Duodenal mucosa (tissue), 2 donors: Measurements from ENCODE around the gene TBC1D12.
"Not testable (repeated sequence)": the region's sequence is repeated elsewhere in the genome, so short reads cannot be mapped to it uniquely, and the experiment has no call there.

Experiments
- H3K27ac ChIP-seq: one replicate; pipeline ENCODE4 v1.7.0; 2013; ENCODE audit warnings: low read depth, low read length
- H3K27me3 ChIP-seq, 2 donors: one replicate each; pipeline ENCODE4 v1.7.0; 2013; ENCODE audit warnings: low read length in 2 of 2, control low read depth in 1 of 2; ENCODE audit not compliant: insufficient read depth in 2 of 2, control insufficient read depth in 1 of 2
- H3K36me3 ChIP-seq, 2 donors: one replicate each; pipeline ENCODE4 v1.7.0; 2013; ENCODE audit warnings: low read length in 2 of 2, control low read depth in 1 of 2; ENCODE audit not compliant: insufficient read depth in 2 of 2, control insufficient read depth in 1 of 2
- H3K4me1 ChIP-seq, 2 donors: one replicate each; pipeline ENCODE4 v1.7.0; 2013; ENCODE audit warnings: low read length in 2 of 2, control low read depth in 1 of 2; ENCODE audit not compliant: insufficient read depth in 2 of 2, control insufficient read depth in 1 of 2
- H3K4me3 ChIP-seq, 2 donors: one replicate each; pipeline ENCODE4 v1.7.0; 2013; ENCODE audit warnings: low read length in 2 of 2, low read depth in 1 of 2
- H3K9ac ChIP-seq, 2 donors: one replicate each; pipeline ENCODE4 v1.7.0; 2013; ENCODE audit warnings: low read length in 2 of 2, low read depth in 1 of 2
- H3K9me3 ChIP-seq, 2 donors: one replicate each; pipeline ENCODE4 v1.7.0; 2013; ENCODE audit warnings: low read length in 2 of 2, control low read depth in 1 of 2; ENCODE audit not compliant: control insufficient read depth in 1 of 2

The TBC1D12 gene

GRCh38 chr10:94370501-94370900 lies 31.8 kb upstream of the TBC1D12 start:
- Histone ChIP-seq H3K4me1 (no peaks in the 10 kb centered on the region), H3K36me3 (no peaks in the 10 kb centered on the region), H3K27ac (no peak overlapping the region), H3K4me3 (no peak overlapping the region), H3K9me3 (no peaks in the 10 kb centered on the region), H3K27me3 (no peaks in the 10 kb centered on the region), H3K9ac (no peak overlapping the region)

- Histone ChIP-seq H3K9me3 (no peaks in the 10 kb centered on the region), H3K36me3 (no peaks in the 10 kb centered on the region), H3K9ac (no peak overlapping the region), H3K4me1 (no peaks in the 10 kb centered on the region), H3K27ac (no peak overlapping the region), H3K27me3 (no peaks in the 10 kb centered on the region), H3K4me3 (no peak overlapping the region)
Measured at GRCh38 chr10:94375374-94375773, 27.0 kb upstream of the TBC1D12 start.

- no peaks in the 10 kb centered on the region for H3K36me3 ChIP-seq
- no peaks in the 10 kb centered on the region for H3K4me1 ChIP-seq
- no peak overlapping the region for H3K4me3 ChIP-seq
- H3K9me3 ChIP-seq: no peaks in the 10 kb centered on the region
- no peak overlapping the region for H3K9ac ChIP-seq
- no peaks in the 10 kb centered on the region for H3K27me3 ChIP-seq
- no peak overlapping the region for H3K27ac ChIP-seq
Measured at GRCh38 chr10:94376865-94377264, 25.5 kb upstream of the TBC1D12 start.

- Histone ChIP-seq H3K9ac (no peak overlapping the region), H3K36me3 (no peaks in the 10 kb centered on the region), H3K4me3 (no peak overlapping the region), H3K27ac (no peak overlapping the region), H3K27me3 (no peaks in the 10 kb centered on the region), H3K9me3 (no peaks in the 10 kb centered on the region), H3K4me1 (peaks cover 0 to 10% of the 10 kb centered on the region in 2 donors)
Measured at GRCh38 chr10:94383530-94383929, 18.8 kb upstream of the TBC1D12 start.

- not testable (repeated sequence) for H3K27ac ChIP-seq, H3K27me3 ChIP-seq, H3K9me3 ChIP-seq, H3K36me3 ChIP-seq, H3K4me3 ChIP-seq, H3K9ac ChIP-seq
- peaks cover 0 to 10% of the 10 kb centered on the region in 2 donors for H3K4me1 ChIP-seq
Measured at GRCh38 chr10:94385733-94386132, 16.6 kb upstream of the TBC1D12 start.

- not testable (repeated sequence) for H3K27me3 ChIP-seq, H3K9ac ChIP-seq, H3K4me1 ChIP-seq, H3K36me3 ChIP-seq, H3K4me3 ChIP-seq, H3K9me3 ChIP-seq, H3K27ac ChIP-seq
Measured at GRCh38 chr10:94392117-94392516, 10.2 kb upstream of the TBC1D12 start.

GRCh38 chr10:94397549-94398370 lies 4.6 kb upstream of the TBC1D12 start:
- Histone ChIP-seq H3K27ac (no peak overlapping the region), H3K4me1 (no peaks in the 10 kb centered on the region), H3K9ac (no peak overlapping the region), H3K36me3 (no peaks in the 10 kb centered on the region), H3K27me3 (no peaks in the 10 kb centered on the region), H3K4me3 (no peak overlapping the region), H3K9me3 (no peaks in the 10 kb centered on the region)

GRCh38 chr10:94398762-94399161 lies 3.6 kb upstream of the TBC1D12 start:
- H3K4me1 ChIP-seq: peaks cover 0 to under 1% of the 10 kb centered on the region in 2 donors
- no peak overlapping the region for H3K4me3 ChIP-seq
- H3K9me3 ChIP-seq: no peaks in the 10 kb centered on the region
- H3K27ac ChIP-seq: no peak overlapping the region
- H3K9ac ChIP-seq: no peak overlapping the region
- no peaks in the 10 kb centered on the region for H3K36me3 ChIP-seq
- no peaks in the 10 kb centered on the region for H3K27me3 ChIP-seq

- H3K9ac ChIP-seq: peak overlapping the region; percentile 71 to 79
- peak overlapping the region; percentile 84 to 92 for H3K4me3 ChIP-seq
- no peaks in the 10 kb centered on the region for H3K27me3 ChIP-seq
- peaks cover 3 to 6% of the 10 kb centered on the region in 2 donors for H3K4me1 ChIP-seq
- H3K36me3 ChIP-seq: no peaks in the 10 kb centered on the region
- no peaks in the 10 kb centered on the region for H3K9me3 ChIP-seq
- H3K27ac ChIP-seq: peak overlapping the region; percentile 89
Measured at GRCh38 chr10:94402843-94403379, 570 bp downstream of the TBC1D12 start.

- Histone ChIP-seq H3K4me1 (peaks cover 3 to 6% of the 10 kb centered on the region in 2 donors), H3K27me3 (no peaks in the 10 kb centered on the region), H3K9me3 (no peaks in the 10 kb centered on the region)
Measured at GRCh38 chr10:94403380-94404213, 1.3 kb downstream of the TBC1D12 start.

More at GRCh38 chr10:94403380-94404213, 1.3 kb downstream of the TBC1D12 start:
- Histone ChIP-seq H3K4me3 (peak overlapping the region; percentile 84 to 92), H3K9ac (peak overlapping the region; percentile 71 to 79), H3K27ac (peak overlapping the region; percentile 89), H3K36me3 (no peaks in the 10 kb centered on the region)
